Activated naive CD4-positive, alpha-beta T cell treated with anti-CD3 and anti-CD28 coated beads for 36 hours (primary cell): Measurements from ENCODE around the gene SYT14. TPM values are rescaled to one million over a fixed set of nuclear protein-coding genes. Genes with fewer than 3 reads are reported as not detected.
"Not testable (repeated sequence)": the region's sequence is repeated elsewhere in the genome, so short reads cannot be mapped to it uniquely, and the experiment has no call there.

ENCODE experiments used
- CTCF ChIA-PET: fragments of 350-600 bp; sonication (Branson Sonifier 250); formaldehyde crosslinking; loops from one replicate; lab custom pipeline; 2021; ENCODE audit warnings: antibody characterized with exemption; lab: Charles Lee
- DNase-seq: peaks from one replicate; pipeline ENCODE4 v3.0.0-alpha.2; 2020
- H3K27ac Mint-ChIP-seq: one replicate; pipeline ENCODE4 v1.8.0; 2021; ENCODE audit warnings: mild to moderate bottlenecking, mixed read lengths
- H3K27me3 Mint-ChIP-seq: one replicate; pipeline ENCODE4 v1.8.0; 2021; ENCODE audit warnings: low read depth, mixed read lengths
- H3K36me3 Mint-ChIP-seq: one replicate; pipeline ENCODE4 v1.8.0; 2021; ENCODE audit warnings: low read depth, mixed read lengths
- H3K4me1 Mint-ChIP-seq: one replicate; pipeline ENCODE4 v1.8.0; 2021; ENCODE audit warnings: low read depth, mixed read lengths
- H3K4me3 Mint-ChIP-seq: one replicate; pipeline ENCODE4 v1.8.0; 2021; ENCODE audit warnings: mild to moderate bottlenecking, moderate library complexity, mixed read lengths
- H3K9me3 Mint-ChIP-seq: one replicate; pipeline ENCODE4 v1.8.0; 2021; ENCODE audit warnings: mixed read lengths
- intact Hi-C: fragments of 100-400 bp; cut with micrococcal nuclease; formaldehyde crosslinking; loops from one replicate; pipeline ENCODE4 v1.15.1; 2023
- total RNA-seq, 2 experiments: library from RNA; stranded (reverse); gene quantifications; one replicate each; pipeline ENCODE4 v1.2.3, GENCODE V29; 2021

SYT14 gene
- total RNA-seq, 2 experiments from 2014 or later = not detected

DNA sequence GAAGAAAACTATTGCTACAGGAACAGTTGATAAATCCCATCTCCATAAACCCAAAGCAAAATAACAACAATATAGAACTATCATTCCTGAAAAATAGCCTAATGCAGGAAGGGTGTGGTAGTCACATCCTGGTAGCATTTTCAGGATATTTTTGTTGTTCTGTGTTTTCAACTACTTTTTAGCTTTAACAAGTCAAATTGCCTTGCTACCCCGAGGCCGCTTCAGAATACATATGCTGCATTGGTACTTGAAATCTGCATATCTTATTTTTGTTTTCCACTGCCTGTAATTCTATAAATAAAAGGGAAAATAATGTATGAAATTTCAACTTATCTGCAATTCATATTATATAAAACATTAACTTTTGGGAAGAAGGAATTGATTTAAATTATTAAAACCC is 36.8 kb upstream of the SYT14 start:
- H3K4me1 Mint-ChIP-seq = no peaks in the 10 kb centered on the region
- no peaks in the 10 kb centered on the region for H3K9me3 Mint-ChIP-seq
- peaks cover 4% of the 10 kb centered on the region for H3K27me3 Mint-ChIP-seq
- intact Hi-C loops = no loop called here
- no peak overlapping the region for H3K27ac Mint-ChIP-seq
- H3K36me3 Mint-ChIP-seq = no peaks in the 10 kb centered on the region
- CTCF ChIA-PET = no interaction called here
- no peak for DNase-seq
- H3K4me3 Mint-ChIP-seq = no peak overlapping the region

DNA sequence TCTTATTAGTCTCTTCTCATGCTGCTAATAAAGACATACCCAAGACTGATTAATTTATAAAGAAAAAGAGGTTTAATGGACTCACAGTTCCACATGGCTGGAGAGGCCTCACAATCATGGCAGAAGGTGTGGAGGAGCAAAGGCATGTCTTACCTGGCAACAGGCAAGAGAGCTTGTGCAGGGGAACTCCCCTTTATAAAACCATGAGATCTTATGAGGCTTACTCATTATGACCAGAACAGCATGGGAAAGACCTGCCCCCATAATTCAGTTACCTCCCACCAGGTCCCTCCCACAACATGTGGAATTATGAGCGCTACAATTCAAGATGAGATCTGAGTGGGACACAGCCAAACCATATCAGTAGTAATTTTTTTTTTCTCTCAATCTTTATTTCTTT is 33.2 kb upstream of the SYT14 start:
- H3K36me3 Mint-ChIP-seq, intact Hi-C loops, H3K27ac Mint-ChIP-seq, H3K9me3 Mint-ChIP-seq, H3K27me3 Mint-ChIP-seq, CTCF ChIA-PET, H3K4me3 Mint-ChIP-seq, H3K4me1 Mint-ChIP-seq, DNase-seq: not testable (repeated sequence)

DNA sequence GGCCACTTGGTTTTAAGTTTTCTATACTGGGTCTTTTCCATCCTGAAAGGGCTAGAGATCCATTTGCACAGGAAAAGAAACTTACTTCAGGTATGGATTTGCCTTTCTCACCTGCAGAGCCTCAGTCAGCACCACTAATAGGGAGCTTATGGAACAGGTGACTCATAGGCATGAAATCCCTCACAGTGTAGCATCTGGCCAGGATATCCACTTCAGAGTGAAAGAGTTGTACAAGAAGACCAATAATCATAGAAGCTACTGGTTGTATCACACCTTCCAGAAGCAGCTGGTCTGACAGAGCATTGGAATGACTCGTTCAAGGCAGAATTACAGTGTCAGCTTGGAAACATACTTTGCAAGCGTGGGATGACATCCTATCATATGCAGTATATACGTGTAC is 26.3 kb upstream of the SYT14 start:
- no peaks in the 10 kb centered on the region for H3K9me3 Mint-ChIP-seq
- no peaks in the 10 kb centered on the region for H3K36me3 Mint-ChIP-seq
- CTCF ChIA-PET = interaction anchor here (2.3 kb wide), 1 partner anchor 12 kb away, joined by 7 read pairs; no protein-coding TSS in a partner anchor
- DNase-seq = no peak
- peaks cover 2% of the 10 kb centered on the region for H3K27me3 Mint-ChIP-seq
- H3K4me3 Mint-ChIP-seq = no peak overlapping the region
- no peaks in the 10 kb centered on the region for H3K4me1 Mint-ChIP-seq
- intact Hi-C loops = no loop called here
- H3K27ac Mint-ChIP-seq = no peak overlapping the region

DNA sequence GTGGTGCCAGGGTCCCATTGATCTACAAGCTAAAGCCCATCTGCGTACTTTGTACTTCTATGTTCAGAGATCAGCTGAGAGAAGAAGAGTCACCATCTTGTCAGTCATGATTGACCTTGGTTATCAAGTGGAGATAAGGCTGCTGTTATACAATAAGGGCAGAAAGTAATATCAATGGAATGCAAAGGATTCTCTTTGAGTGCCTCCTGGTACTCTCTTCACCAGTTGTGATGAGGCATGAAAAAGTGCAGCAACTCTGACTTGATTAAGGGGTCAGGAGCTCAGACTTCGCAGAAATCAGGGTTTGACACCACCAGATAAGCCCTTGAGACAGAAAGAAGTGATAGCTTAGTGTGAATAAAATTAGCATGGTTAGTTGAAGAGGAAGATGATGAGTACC is 25.7 kb upstream of the SYT14 start:
- CTCF ChIA-PET = interaction anchor here (2.3 kb wide), 1 partner anchor 12 kb away, joined by 7 read pairs; no protein-coding TSS in a partner anchor
- no peak for DNase-seq
- intact Hi-C loops = no loop called here
- no peaks in the 10 kb centered on the region for H3K9me3 Mint-ChIP-seq
- H3K4me1 Mint-ChIP-seq = no peaks in the 10 kb centered on the region
- H3K4me3 Mint-ChIP-seq = no peak overlapping the region
- H3K36me3 Mint-ChIP-seq = no peaks in the 10 kb centered on the region
- no peak overlapping the region for H3K27ac Mint-ChIP-seq
- H3K27me3 Mint-ChIP-seq = no peaks in the 10 kb centered on the region

DNA sequence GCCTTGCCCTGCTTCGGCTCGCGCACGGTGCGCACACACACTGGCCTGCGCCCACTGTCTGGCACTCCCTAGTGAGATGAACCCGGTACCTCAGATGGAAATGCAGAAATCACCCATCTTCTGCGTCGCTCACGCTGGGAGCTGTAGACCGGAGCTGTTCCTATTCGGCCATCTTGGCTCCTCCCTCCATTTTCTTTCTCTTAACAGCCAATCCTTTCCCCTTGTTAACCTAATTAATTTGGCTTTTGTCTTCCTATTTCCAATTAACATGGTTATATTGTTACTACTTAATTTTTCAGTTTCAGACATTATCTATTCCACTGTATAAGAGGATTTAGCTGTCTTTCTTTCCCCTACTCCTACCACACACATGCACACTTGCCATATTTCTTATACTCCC is 18.4 kb upstream of the SYT14 start:
- H3K4me3 Mint-ChIP-seq, H3K27ac Mint-ChIP-seq, H3K9me3 Mint-ChIP-seq, CTCF ChIA-PET, DNase-seq, H3K4me1 Mint-ChIP-seq, H3K36me3 Mint-ChIP-seq, H3K27me3 Mint-ChIP-seq, intact Hi-C loops: not testable (repeated sequence)

DNA sequence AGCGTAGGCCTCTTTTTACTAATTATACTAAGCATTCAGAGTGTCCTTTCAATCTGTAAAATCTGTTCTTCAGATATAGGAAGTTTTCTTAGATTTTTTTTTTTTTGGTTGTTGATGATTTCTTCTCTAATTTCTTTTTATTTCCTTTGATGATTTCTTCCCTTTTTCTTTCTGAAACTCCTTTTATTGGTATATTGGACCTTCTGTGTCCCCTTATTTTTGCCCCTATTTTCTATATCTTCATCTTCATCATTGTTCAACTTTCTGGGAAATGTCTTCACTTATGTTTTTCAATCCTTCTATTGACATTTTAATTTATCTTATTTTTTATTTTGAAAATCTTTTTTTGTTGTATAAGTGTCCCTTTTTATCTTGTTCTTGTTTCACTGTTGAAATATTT is 17.2 kb upstream of the SYT14 start:
- no peaks in the 10 kb centered on the region for H3K36me3 Mint-ChIP-seq
- intact Hi-C loops = no loop called here
- CTCF ChIA-PET = interaction anchor here (0.7 kb wide), 1 partner anchor 82 kb away, joined by 4 read pairs; no protein-coding TSS in a partner anchor
- no peaks in the 10 kb centered on the region for H3K4me1 Mint-ChIP-seq
- H3K27me3 Mint-ChIP-seq = peaks cover 8% of the 10 kb centered on the region
- H3K27ac Mint-ChIP-seq = no peak overlapping the region
- peaks cover 6% of the 10 kb centered on the region for H3K9me3 Mint-ChIP-seq
- H3K4me3 Mint-ChIP-seq = no peak overlapping the region
- DNase-seq = no peak

DNA sequence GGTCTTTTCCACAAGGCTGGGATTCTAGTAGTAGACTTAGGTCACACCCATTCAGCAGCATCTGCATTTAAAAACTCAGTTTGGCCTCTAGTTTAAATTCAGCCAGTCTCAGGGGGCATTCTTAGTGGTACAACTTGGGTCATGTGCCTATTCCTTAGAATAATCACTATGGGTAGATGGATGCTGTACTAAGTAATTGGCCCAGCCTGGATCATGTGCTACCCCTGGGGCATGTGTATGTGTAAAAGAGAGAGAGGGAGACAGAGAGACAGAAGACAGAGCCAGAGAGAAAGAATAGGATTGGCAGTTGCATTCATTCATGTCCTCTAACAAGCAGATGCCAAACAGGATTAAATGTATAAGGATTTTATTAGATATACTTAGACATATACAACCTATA is 13.6 kb upstream of the SYT14 start:
- Mint-ChIP-seq H3K27ac (no peak overlapping the region), H3K36me3 (no peaks in the 10 kb centered on the region), H3K4me3 (no peak overlapping the region), H3K4me1 (no peaks in the 10 kb centered on the region), H3K27me3 (peaks cover 10% of the 10 kb centered on the region), H3K9me3 (peaks cover 6% of the 10 kb centered on the region)
- intact Hi-C loops = no loop called here
- no peak for DNase-seq
- CTCF ChIA-PET = no interaction called here

DNA sequence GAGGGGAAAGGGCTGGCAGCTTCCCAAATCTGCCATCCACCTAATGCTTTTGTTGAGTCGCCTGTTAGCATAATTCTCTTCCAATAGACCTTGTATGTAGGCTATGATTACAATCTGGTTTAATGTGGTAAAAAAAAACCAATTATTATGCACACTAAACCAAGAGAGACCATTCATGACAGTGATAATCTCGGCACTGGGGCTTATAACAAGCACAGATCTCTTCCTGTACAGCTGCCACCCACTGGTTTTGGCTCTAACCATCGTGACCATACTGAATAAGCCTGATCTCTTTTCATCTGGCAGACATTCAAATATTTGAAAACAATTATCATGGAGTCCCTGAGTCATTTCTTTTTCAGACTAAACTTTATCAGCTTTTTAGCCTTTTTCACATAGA is 12.0 kb upstream of the SYT14 start:
- intact Hi-C loops = no loop called here
- Mint-ChIP-seq H3K36me3 (no peaks in the 10 kb centered on the region), H3K4me1 (no peaks in the 10 kb centered on the region), H3K4me3 (no peak overlapping the region), H3K27me3 (peaks cover 12% of the 10 kb centered on the region), H3K9me3 (no peaks in the 10 kb centered on the region), H3K27ac (no peak overlapping the region)
- DNase-seq = no peak
- CTCF ChIA-PET = no interaction called here

DNA sequence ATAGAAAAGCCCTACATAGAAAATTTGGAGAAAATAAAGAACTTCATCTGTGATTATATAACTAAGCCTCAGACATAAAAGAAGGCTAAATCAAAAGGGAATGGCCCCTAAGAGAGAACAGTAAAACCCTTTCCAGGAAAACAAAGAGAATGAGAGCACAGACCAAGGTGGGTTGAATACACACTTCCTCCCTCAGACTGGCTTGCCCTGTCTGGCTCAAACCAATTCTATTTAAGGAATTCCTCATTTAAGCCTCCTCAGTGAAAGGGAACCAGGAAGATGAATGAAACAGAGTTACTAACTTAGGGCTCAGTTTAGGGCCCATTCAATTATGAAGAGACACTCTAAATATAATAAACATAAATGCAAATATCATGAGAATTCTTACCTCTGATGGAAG is 10.6 kb upstream of the SYT14 start:
- Mint-ChIP-seq H3K36me3 (no peaks in the 10 kb centered on the region), H3K4me3 (no peak overlapping the region), H3K27ac (no peak overlapping the region), H3K9me3 (no peaks in the 10 kb centered on the region), H3K27me3 (peaks cover 17% of the 10 kb centered on the region), H3K4me1 (no peaks in the 10 kb centered on the region)
- intact Hi-C loops = no loop called here
- CTCF ChIA-PET = no interaction called here
- DNase-seq = no peak

DNA sequence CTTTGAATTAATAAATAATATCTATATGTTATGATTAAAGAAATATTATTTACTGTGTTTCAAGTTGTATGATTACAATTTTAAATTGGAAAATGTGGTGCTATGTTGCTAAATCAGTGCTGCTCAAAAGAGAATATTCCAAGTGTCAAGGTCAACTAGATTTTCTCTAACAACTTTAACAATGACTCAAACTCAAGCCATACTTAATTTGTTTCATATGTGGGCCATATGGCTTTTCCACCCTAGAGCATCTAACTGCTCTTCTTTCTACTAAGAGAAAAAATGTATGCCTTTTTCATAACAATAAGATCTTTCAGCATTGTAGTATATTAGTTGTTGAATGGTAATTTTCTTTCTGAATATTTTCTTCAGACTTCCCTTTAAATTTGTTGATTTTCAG is 8.3 kb upstream of the SYT14 start:
- intact Hi-C loops = no loop called here
- Mint-ChIP-seq H3K4me3 (no peak overlapping the region), H3K27me3 (peaks cover 30% of the 10 kb centered on the region), H3K9me3 (no peaks in the 10 kb centered on the region), H3K4me1 (no peaks in the 10 kb centered on the region), H3K27ac (no peak overlapping the region), H3K36me3 (no peaks in the 10 kb centered on the region)
- no peak for DNase-seq
- CTCF ChIA-PET = no interaction called here

DNA sequence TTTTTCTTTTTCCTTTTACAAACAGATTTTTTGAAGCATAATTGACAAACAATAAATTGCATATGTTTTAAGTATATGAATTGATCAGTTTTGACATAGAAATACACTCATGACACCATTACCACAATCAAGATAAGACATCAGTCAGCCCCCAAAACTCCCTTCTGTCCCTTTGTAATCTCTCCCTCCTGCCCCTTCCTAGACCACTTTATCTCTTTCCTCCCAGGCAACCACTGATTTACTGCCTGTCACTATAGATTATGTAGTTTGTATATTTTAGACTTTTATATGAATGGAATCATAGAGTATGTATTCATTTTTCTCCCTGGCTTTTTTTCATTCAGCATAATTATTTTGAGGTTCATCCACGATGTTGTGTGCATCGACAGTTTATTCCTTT is 6.9 kb upstream of the SYT14 start:
- H3K36me3 Mint-ChIP-seq = no peaks in the 10 kb centered on the region
- H3K27me3 Mint-ChIP-seq = peaks cover 26% of the 10 kb centered on the region
- DNase-seq = no peak
- intact Hi-C loops = no loop called here
- CTCF ChIA-PET = no interaction called here
- no peak overlapping the region for H3K27ac Mint-ChIP-seq
- H3K4me3 Mint-ChIP-seq = no peak overlapping the region
- no peaks in the 10 kb centered on the region for H3K9me3 Mint-ChIP-seq
- H3K4me1 Mint-ChIP-seq = no peaks in the 10 kb centered on the region

DNA sequence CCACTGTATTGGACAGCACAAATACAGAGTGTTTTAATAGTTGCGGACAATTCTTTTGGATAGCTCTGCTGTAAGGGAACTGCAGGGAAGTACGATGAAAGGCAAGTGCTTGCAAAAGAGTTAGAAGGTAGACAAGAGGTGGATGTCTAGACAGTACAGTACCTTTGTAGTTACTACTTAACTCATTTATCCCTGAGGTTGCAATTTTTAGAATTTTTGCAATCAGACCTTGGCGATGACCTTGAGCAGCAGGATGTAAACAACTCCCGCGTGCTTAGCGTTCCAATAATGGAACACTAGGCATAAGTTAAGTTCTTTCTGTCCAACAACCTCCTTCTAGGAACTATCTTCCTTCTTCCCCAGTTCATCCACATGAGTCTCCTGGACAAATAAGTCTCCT is 1.9 kb upstream of the SYT14 start:
- H3K9me3 Mint-ChIP-seq = no peaks in the 10 kb centered on the region
- CTCF ChIA-PET = no interaction called here
- intact Hi-C loops = loop anchor here (5.0 kb wide), 1 partner anchor 196 kb away; no protein-coding TSS in a partner anchor
- no peak overlapping the region for H3K27ac Mint-ChIP-seq
- H3K36me3 Mint-ChIP-seq = peaks cover 1% of the 10 kb centered on the region
- H3K27me3 Mint-ChIP-seq = peaks cover 52% of the 10 kb centered on the region
- no peak overlapping the region for H3K4me3 Mint-ChIP-seq
- peaks cover 9% of the 10 kb centered on the region for H3K4me1 Mint-ChIP-seq
- DNase-seq = no peak

DNA sequence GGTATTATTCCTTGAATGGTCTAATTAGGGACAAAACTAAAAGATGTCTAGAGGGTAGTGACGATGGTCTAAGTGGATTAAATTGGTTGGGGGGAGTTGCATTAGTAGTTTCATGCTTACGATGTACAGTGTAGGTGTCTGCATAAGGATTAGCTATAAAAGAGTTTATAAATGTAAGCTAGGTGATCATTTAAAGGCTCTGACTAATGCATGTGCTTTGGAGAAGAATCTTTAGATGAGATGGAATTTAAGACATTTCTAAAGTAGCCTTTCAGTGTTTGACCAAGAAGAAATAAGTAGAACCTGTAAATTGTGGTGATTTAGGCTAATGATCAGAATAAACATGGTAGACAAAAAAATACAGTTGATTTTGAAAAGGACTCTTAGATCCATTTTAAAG is 7.4 kb downstream of the SYT14 start:
- Mint-ChIP-seq H3K4me3 (no peak overlapping the region), H3K27me3 (peaks cover 6% of the 10 kb centered on the region), H3K4me1 (no peaks in the 10 kb centered on the region), H3K9me3 (no peaks in the 10 kb centered on the region), H3K36me3 (no peaks in the 10 kb centered on the region), H3K27ac (no peak overlapping the region)
- CTCF ChIA-PET = no interaction called here
- DNase-seq = no peak
- intact Hi-C loops = no loop called here

DNA sequence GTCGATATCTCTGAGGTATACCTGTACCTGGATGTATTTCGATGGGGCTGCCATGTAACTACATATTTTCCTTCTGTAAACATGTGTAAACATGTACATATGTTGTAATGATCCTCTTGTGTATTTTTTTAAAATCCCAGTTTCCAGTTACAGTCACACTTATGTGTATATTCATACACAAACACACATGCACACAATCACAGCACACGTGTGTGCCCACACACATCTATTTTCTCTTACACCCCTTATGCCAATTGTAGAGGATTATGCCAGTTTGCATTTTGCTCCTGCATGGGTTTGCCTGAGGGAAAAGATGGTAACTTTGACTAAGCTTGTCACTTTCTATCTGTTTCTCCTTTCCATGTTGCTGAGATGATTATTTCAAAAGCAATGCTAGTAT is 10.1 kb downstream of the SYT14 start:
- H3K27ac Mint-ChIP-seq = no peak overlapping the region
- H3K36me3 Mint-ChIP-seq = no peaks in the 10 kb centered on the region
- intact Hi-C loops = no loop called here
- DNase-seq = no peak
- H3K9me3 Mint-ChIP-seq = no peaks in the 10 kb centered on the region
- no peak overlapping the region for H3K4me3 Mint-ChIP-seq
- CTCF ChIA-PET = no interaction called here
- H3K27me3 Mint-ChIP-seq = peaks cover 3% of the 10 kb centered on the region
- no peaks in the 10 kb centered on the region for H3K4me1 Mint-ChIP-seq
